SK-N-SH treated with all-trans-retinoic acid at 6 μM for 48 hours (cell line): ENCODE results near the gene TNFRSF21.
"Not testable (repeated sequence)": the region's sequence is repeated elsewhere in the genome, so short reads cannot be mapped to it uniquely, and the experiment has no call there.

Source experiments
- ATAC-seq: fragments of 200-7000 bp; cut with Tn5 transposase; 3 replicates; pipeline ENCODE4 v1.9.1; 2020; ENCODE audit warnings: mild to moderate bottlenecking, moderate library complexity
- BACH2 ChIP-seq: fragments of 250-450 bp; sonication (Bioruptor Pico); IDR thresholded peaks from 2 replicates; pipeline ENCODE4 v1.9.0; 2021; ENCODE audit warnings: mild to moderate bottlenecking, borderline replicate concordance
- CREB5 ChIP-seq: fragments of 250-450 bp; sonication (Bioruptor Pico); IDR thresholded peaks from 2 replicates; pipeline ENCODE4 v1.5.1; 2020; ENCODE audit warnings: low read depth, mild to moderate bottlenecking, moderate library complexity
- CSDC2 ChIP-seq: fragments of 250-450 bp; sonication (Bioruptor Pico); IDR thresholded peaks from 2 replicates; pipeline ENCODE4 v1.5.0; 2020; ENCODE audit warnings: mild to moderate bottlenecking, moderate library complexity
- CSRNP3 ChIP-seq: fragments of 250-450 bp; sonication (Bioruptor Pico); IDR thresholded peaks from 2 replicates; pipeline ENCODE4 v1.5.1; 2021; ENCODE audit warnings: mild to moderate bottlenecking, moderate library complexity
- ESRRG ChIP-seq: fragments of 250-450 bp; sonication (Bioruptor Pico); IDR thresholded peaks from 2 replicates; pipeline ENCODE4 v1.6.1; 2021; ENCODE audit warnings: mild to moderate bottlenecking
- GLIS3 ChIP-seq: fragments of 250-450 bp; sonication (Bioruptor Pico); IDR thresholded peaks from 2 replicates; pipeline ENCODE4 v1.5.0; 2020; ENCODE audit warnings: mild to moderate bottlenecking, moderate library complexity
- ISL1 ChIP-seq: fragments of 250-450 bp; sonication (Bioruptor Pico); IDR thresholded peaks from 2 replicates; pipeline ENCODE4 v2.1.2; 2022; ENCODE audit warnings: mild to moderate bottlenecking, moderate library complexity
- OSR1 ChIP-seq: fragments of 250-450 bp; sonication (Bioruptor Pico); IDR thresholded peaks from 2 replicates; pipeline ENCODE4 v1.8.0; 2022; ENCODE audit warnings: moderate library complexity, mild to moderate bottlenecking, inconsistent platforms
- PATZ1 ChIP-seq: fragments of 250-450 bp; sonication (Bioruptor Pico); IDR thresholded peaks from 2 replicates; pipeline ENCODE4 v1.8.0; 2020; ENCODE audit warnings: mild to moderate bottlenecking, moderate library complexity, borderline replicate concordance
- POU6F1 ChIP-seq: fragments of 250-450 bp; sonication (Bioruptor Pico); IDR thresholded peaks from 2 replicates; pipeline ENCODE4 v1.8.0; 2021; ENCODE audit warnings: low read depth, mild to moderate bottlenecking, moderate library complexity, borderline replicate concordance
- PPARA ChIP-seq: fragments of 250-450 bp; sonication (Bioruptor Pico); IDR thresholded peaks from 2 replicates; pipeline ENCODE4 v1.5.0; 2020; ENCODE audit warnings: mild to moderate bottlenecking, borderline replicate concordance
- RARB ChIP-seq: fragments of 250-450 bp; sonication (Bioruptor Pico); IDR thresholded peaks from 2 replicates; pipeline ENCODE4 v1.8.0; 2021; ENCODE audit warnings: mild to moderate bottlenecking, moderate library complexity
- TCF4 ChIP-seq: fragments of 250-450 bp; sonication (Bioruptor Pico); IDR thresholded peaks from 2 replicates; pipeline ENCODE4 v1.8.0; 2021; ENCODE audit warnings: mild to moderate bottlenecking, moderate library complexity, borderline replicate concordance
- TSHZ2 ChIP-seq: fragments of 250-450 bp; sonication (Bioruptor Pico); IDR thresholded peaks from 2 replicates; pipeline ENCODE4 v1.5.0; 2020; ENCODE audit warnings: mild to moderate bottlenecking, moderate library complexity
- ZC3H10 ChIP-seq: fragments of 250-450 bp; sonication (Bioruptor Pico); IDR thresholded peaks from 2 replicates; pipeline ENCODE4 v1.5.1; 2021; ENCODE audit warnings: mild to moderate bottlenecking, moderate library complexity
- ZFP3 ChIP-seq: fragments of 250-450 bp; sonication (Bioruptor Pico); IDR thresholded peaks from 2 replicates; pipeline ENCODE4 v1.5.0; 2020; ENCODE audit warnings: mild to moderate bottlenecking, moderate library complexity
- ZFP30 ChIP-seq: fragments of 450-650 bp; formaldehyde crosslinking; IDR thresholded peaks from 2 replicates; pipeline ENCODE4 v1.5.0; 2022; ENCODE audit warnings: mild to moderate bottlenecking, moderate library complexity
- ZNF565 ChIP-seq: fragments of 450-650 bp; formaldehyde crosslinking; conservative IDR thresholded peaks from 2 replicates; pipeline ENCODE4 v1.5.0; 2020; ENCODE audit warnings: low read depth, mild to moderate bottlenecking, moderate library complexity
- ZNF70 ChIP-seq: fragments of 450-650 bp; formaldehyde crosslinking; IDR thresholded peaks from 2 replicates; pipeline ENCODE4 v1.5.0; 2020; ENCODE audit warnings: mild to moderate bottlenecking, moderate library complexity
- ZNF8 ChIP-seq: fragments of 450-650 bp; formaldehyde crosslinking; IDR thresholded peaks from 2 replicates; pipeline ENCODE4 v1.5.0; 2020; ENCODE audit warnings: mild to moderate bottlenecking, moderate library complexity

The TNFRSF21 gene

GRCh38 chr6:47335466-47335865 lies 25.8 kb upstream of the TNFRSF21 start:
- no peak for ATAC-seq
- no peak for TF ChIP-seq TCF4
- no peak for TF ChIP-seq POU6F1
- no peak for TF ChIP-seq TSHZ2 (CRISPR knock-in tag)
- no peak for TF ChIP-seq GLIS3 (CRISPR knock-in tag)
- no peak for TF ChIP-seq OSR1 (CRISPR knock-in tag)
- TF ChIP-seq ESRRG (CRISPR knock-in tag): no peak
- no peak for TF ChIP-seq RARB
- no peak for TF ChIP-seq CREB5 (CRISPR knock-in tag)
- TF ChIP-seq, all 23 proteins: peak for 0

GRCh38 chr6:47334334-47334733 lies 24.6 kb upstream of the TNFRSF21 start:
- TF ChIP-seq PPARA (CRISPR knock-in tag) (no peak), ZNF8 (no peak), ZFP30 (no peak), ZFP3 (no peak), BACH2 (no peak), CSDC2 (CRISPR knock-in tag) (no peak), CREB5 (CRISPR knock-in tag) (no peak), RARB (no peak), ZNF70 (no peak), CSRNP3 (CRISPR knock-in tag) (no peak)
- no peak for ATAC-seq

- ATAC-seq: not testable (repeated sequence)
Observed at GRCh38 chr6:47328606-47329005, 18.9 kb upstream of the TNFRSF21 start.

GRCh38 chr6:47328139-47328538 lies 18.4 kb upstream of the TNFRSF21 start:
- not testable (repeated sequence) for ATAC-seq

GRCh38 chr6:47323887-47324286 lies 14.2 kb upstream of the TNFRSF21 start:
- TF ChIP-seq ESRRG (CRISPR knock-in tag): no peak
- TF ChIP-seq ZNF565 (CRISPR knock-in tag): no peak
- TF ChIP-seq ZNF70: no peak
- no peak for TF ChIP-seq PPARA (CRISPR knock-in tag)
- no peak for TF ChIP-seq ZNF8
- no peak for TF ChIP-seq ZFP30
- TF ChIP-seq BACH2: no peak
- no peak for TF ChIP-seq POU6F1
- no peak for TF ChIP-seq PATZ1 (CRISPR knock-in tag)
- no peak for TF ChIP-seq ZC3H10 (CRISPR knock-in tag)
- no peak for TF ChIP-seq TCF4
- TF ChIP-seq ISL1 (CRISPR knock-in tag): no peak
- no peak for TF ChIP-seq OSR1 (CRISPR knock-in tag)
- no peak for ATAC-seq
